Measurements from ENCODE around the gene RPS6KC1. TPM values are rescaled to one million over a fixed set of nuclear protein-coding genes. Genes with fewer than 3 reads are reported as not detected.
A peak's percentile ranks its signal among the peaks of the same experiment; 100 is the strongest.
"Not testable (repeated sequence)": the region's sequence is repeated elsewhere in the genome, so short reads cannot be mapped to it uniquely, and the experiment has no call there.

The RPS6KC1 gene
- total RNA-seq, 2 donors from 2014 or later = 8.7 to 13.0 TPM

DNA sequence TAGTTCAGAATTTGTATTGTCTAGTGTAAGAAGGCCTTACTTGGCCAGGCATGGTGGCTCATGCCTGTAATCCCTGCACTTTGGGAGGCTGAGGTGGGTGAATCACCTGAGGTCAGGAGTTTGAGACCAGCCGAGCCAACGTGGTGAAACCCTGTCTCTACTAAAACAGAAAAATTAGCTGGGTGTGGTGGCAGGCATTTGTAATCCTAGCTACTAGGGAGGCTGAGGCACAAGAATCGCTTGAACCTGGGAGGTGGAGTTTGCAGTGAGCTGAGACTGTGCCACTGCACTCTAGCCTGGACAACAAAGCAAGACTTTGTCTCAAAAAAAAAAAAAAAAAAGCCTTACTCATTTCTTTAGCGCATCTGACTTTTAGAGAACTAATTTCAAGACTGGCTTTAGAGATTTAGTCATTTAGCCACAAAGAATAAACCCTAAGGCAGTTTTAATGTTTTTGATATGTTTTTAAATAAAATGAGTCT is 66.7 kb downstream of the RPS6KC1 start:
- not testable (repeated sequence) for H3K9me3 Mint-ChIP-seq, H3K36me3 Mint-ChIP-seq
- DNase-seq (ENCODE audit: low spot score in 2 of 2) = peak in 1 of 2 donors; percentile 3
- peak; percentile 33 to 67 for ATAC-seq
- peak overlapping the region in 1 of 2 donors; percentile 72 for H3K27ac Mint-ChIP-seq

DNA sequence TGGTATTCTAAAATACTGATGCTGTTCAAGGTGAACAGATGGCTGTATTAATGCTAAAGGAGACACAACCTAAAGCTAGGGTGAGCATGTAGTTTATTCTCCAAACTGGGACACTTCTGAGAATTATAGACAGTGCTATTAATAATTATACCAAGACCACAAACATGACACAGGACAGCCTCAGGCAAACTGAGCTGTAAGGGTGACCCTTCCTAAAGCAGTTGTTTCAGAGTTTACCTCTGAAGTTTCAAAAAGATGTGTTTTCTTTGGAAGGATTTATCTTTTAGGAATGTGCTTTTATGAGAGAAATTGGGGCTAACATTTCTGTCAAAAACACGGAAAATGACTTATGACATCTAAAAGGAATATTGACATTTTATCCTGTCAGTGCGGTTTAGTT is 68.8 kb downstream of the RPS6KC1 start:
- Mint-ChIP-seq H3K9me3 (no peaks in the 10 kb centered on the region), H3K27ac (no peak overlapping the region), H3K36me3 (no peaks in the 10 kb centered on the region)
- ATAC-seq (no peak), DNase-seq (ENCODE audit: low spot score in 2 of 2) (no peak)

- Mint-ChIP-seq H3K27ac (no peak overlapping the region), H3K36me3 (no peaks in the 10 kb centered on the region), H3K9me3 (no peaks in the 10 kb centered on the region)
- no peak for DNase-seq (ENCODE audit: low spot score in 2 of 2)
- no peak for ATAC-seq
These were observed 69.3 kb downstream of the RPS6KC1 start for GRCh38 chr1:213120386-213120785.

DNA sequence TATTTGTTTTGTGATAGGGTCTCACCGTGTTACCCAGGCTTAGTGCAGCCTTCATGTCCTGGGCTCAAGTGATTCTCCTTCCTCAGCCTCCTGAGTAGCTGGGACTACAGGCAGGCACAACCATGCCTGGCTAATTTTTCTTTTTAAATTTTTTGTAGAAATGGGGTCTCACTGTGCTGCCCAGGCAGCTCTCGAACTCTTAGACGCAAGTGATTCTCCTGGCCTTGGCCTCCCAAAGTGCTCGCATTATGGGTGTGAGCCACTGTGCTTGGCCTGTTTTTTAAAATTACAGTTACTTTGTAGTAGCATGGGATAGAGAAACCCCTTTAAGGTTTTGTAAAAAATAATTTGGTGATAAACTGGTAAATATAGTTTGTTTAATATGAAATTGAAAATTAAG is 69.9 kb downstream of the RPS6KC1 start:
- H3K9me3 Mint-ChIP-seq = no peaks in the 10 kb centered on the region
- ATAC-seq = no peak
- no peak for DNase-seq (ENCODE audit: low spot score in 2 of 2)
- no peak overlapping the region for H3K27ac Mint-ChIP-seq
- no peaks in the 10 kb centered on the region for H3K36me3 Mint-ChIP-seq

- Mint-ChIP-seq H3K36me3 (no peaks in the 10 kb centered on the region), H3K9me3 (no peaks in the 10 kb centered on the region), H3K27ac (no peak overlapping the region)
- ATAC-seq = no peak
- DNase-seq (ENCODE audit: low spot score in 2 of 2) = no peak
These were observed 71.5 kb downstream of the RPS6KC1 start for GRCh38 chr1:213122514-213122929.

DNA sequence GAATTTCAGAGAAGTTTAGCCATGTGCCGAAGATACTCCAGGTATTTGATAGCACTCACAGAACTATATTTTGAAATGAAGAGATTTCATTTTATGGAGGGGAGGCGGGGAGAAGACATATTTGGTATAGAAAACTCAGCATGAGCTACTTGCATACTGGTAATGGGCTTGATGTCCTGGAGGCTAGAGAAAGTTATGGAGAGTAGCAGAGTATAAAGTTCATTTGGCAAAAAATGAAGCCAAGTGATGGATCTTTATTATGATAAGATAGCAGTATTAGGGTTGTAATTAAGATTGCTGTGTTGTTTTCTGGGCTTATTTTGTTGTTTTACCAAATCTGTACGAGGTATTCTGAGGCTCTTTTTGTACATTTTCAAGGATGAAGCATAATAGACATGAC is 72.0 kb downstream of the RPS6KC1 start:
- ATAC-seq = no peak
- Mint-ChIP-seq H3K36me3 (no peaks in the 10 kb centered on the region), H3K9me3 (no peaks in the 10 kb centered on the region), H3K27ac (no peak overlapping the region)
- no peak for DNase-seq (ENCODE audit: low spot score in 2 of 2)

DNA sequence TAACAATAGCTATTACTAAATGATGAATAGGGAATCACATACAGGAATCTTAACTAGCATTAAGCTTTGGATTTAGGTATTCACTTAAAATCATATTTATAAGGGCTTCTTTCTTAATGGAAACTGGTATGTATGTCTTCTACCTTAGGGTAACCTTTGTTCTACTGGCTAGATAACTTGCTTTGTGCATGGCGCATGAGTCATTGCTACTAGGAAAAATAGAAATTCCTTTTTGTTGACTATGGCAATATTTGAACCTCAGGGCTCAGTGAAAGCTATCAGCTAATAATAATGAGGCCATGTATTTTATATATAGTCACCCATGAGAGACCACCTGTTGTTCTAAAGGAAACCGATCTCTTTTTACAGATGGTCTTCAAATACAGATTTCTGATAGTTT is 72.5 kb downstream of the RPS6KC1 start:
- Mint-ChIP-seq H3K9me3 (no peaks in the 10 kb centered on the region), H3K27ac (no peak overlapping the region), H3K36me3 (no peaks in the 10 kb centered on the region)
- DNase-seq (ENCODE audit: low spot score in 2 of 2) (no peak), ATAC-seq (no peak)

DNA sequence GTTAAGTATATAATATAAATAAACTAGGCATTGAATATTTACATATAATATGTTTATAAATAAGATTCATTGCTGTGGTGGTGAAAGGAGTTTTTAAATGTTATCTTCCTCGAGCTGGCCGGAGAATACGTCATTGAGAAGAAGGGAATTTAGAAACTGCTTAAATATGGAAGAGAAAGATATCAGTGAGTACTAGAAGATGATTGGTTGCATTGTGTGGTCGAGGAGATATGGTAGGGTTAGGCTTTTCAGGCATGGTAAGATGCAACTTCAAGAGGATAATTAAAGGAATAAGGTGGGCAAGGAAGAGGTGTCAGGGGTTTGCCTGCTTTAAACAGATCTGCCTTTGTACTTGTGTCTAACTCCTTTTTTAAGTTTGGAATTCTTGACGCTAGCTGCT is 73.5 kb downstream of the RPS6KC1 start:
- Mint-ChIP-seq H3K9me3 (no peaks in the 10 kb centered on the region), H3K36me3 (no peaks in the 10 kb centered on the region), H3K27ac (no peak overlapping the region)
- ATAC-seq = no peak
- no peak for DNase-seq (ENCODE audit: low spot score in 2 of 2)

DNA sequence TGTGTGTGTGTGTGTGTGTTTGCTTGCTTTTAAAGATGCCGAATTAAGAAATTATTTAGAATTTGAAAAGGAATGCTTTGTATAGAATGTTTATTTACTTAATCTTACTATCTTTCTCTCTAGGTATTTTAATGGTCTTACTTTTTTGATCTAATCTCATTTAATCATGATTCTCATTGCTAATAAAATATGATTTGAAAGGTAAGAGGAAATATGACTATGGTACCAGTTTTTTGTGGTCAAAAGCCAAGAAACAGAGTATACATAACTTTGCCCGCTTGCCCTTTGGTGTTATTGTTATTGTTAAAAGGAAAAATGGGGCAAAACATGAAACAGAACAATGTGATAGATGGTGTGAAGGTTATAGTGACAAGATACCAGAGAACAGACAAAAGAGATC is 74.6 kb downstream of the RPS6KC1 start:
- Mint-ChIP-seq H3K36me3 (no peaks in the 10 kb centered on the region), H3K27ac (no peak overlapping the region), H3K9me3 (no peaks in the 10 kb centered on the region)
- no peak for ATAC-seq
- no peak for DNase-seq (ENCODE audit: low spot score in 2 of 2)

GRCh38 chr1:213127074-213127473 is 76.0 kb downstream of the RPS6KC1 start:
- no peak for DNase-seq (ENCODE audit: low spot score in 2 of 2)
- H3K27ac Mint-ChIP-seq = no peak overlapping the region
- H3K9me3 Mint-ChIP-seq = no peaks in the 10 kb centered on the region
- no peak for ATAC-seq
- H3K36me3 Mint-ChIP-seq = no peaks in the 10 kb centered on the region

DNA sequence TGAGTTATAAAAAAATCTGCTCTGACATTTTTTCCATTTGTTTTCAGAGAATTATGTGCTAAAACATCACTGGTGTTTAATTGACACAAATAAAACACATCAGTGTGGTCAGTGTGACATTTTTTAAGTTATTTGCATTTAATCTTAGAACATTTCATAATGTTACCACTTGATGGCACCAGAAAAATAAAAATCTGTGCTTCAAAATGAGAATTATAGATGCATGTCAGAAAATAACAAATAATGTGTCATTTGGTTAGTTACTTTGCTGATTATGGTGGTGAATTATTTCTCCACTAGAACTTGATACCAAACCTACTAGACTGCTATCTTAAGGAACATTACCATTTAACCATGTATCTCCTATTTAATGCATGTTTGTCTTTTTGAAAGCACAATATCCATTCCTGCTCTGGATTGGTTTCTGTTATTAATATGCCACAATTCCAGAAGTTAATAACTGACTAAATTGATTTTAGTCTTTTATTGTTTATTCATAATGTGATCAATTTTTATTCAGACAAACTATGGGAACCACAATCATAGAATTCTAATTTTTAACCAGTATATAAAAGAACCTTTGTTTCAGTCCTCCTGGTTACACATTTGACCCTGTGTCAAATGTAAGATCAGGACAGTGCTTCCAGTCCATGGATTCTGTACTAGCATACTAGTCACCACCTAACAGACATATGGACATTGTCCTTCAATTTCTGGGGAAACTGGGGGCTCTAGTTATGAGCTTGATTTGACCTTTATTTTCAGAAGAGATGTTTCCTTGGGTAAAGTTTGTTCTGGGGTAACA is 81.0 kb downstream of the RPS6KC1 start:
- no peak overlapping the region for H3K27ac Mint-ChIP-seq
- no peak for ATAC-seq

DNA sequence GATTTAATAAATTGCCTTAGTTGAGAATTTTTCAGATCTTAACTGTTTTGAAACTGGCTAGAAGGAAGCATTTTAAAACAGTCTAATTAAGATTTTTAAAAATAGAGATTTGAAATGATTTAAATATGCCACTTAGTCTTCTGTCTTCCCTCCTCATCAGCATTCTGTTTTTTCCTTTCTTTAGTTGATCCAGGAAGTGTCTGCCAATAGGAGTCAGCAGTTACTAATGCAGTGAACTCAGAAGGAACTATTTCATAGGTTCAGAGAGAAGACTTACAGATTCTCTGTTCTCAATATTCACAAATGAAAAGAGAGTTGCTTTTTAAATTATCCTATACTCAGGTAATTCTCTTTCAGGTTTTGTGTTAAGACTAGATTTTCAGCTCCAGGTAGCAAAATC is 84.5 kb downstream of the RPS6KC1 start:
- H3K36me3 Mint-ChIP-seq = peaks cover 0 to 17% of the 10 kb centered on the region in 2 donors
- H3K9me3 Mint-ChIP-seq = peaks cover 0 to 6% of the 10 kb centered on the region in 2 donors

More for the DNA sequence above, 81.0 kb downstream of the RPS6KC1 start:
- DNase-seq (ENCODE audit: low spot score in 2 of 2) = no peak
- Mint-ChIP-seq H3K36me3 (no peaks in the 10 kb centered on the region), H3K9me3 (no peaks in the 10 kb centered on the region)

GRCh38 chr1:213136190-213136917 is 85.3 kb downstream of the RPS6KC1 start:
- H3K27ac Mint-ChIP-seq = no peak overlapping the region
- ATAC-seq (no peak), DNase-seq (ENCODE audit: low spot score in 2 of 2) (no peak)
- peaks cover 0 to 6% of the 10 kb centered on the region in 2 donors for H3K9me3 Mint-ChIP-seq
- peaks cover 0 to 17% of the 10 kb centered on the region in 2 donors for H3K36me3 Mint-ChIP-seq

More for the DNA sequence above, 84.5 kb downstream of the RPS6KC1 start:
- ATAC-seq (no peak), DNase-seq (ENCODE audit: low spot score in 2 of 2) (no peak)
- no peak overlapping the region for H3K27ac Mint-ChIP-seq

DNA sequence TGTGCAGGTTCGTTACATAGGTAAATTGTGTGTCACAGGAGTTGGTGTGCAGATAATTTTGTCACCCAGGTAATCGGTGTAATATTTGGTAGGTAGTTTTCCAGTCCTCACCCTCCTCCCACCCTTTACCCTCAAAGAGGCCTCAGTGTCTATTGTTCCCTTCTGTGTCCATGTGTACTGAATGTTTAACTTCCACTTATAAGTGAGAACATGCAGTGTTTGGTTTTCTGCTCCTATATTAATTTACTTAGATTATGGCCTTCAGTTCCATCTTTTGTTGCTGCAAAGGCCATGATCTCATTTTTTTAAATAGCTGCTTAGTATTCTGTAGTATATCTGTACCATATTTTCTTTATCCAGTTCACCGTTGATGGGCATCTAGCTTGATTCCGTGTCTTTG is 87.3 kb downstream of the RPS6KC1 start:
- H3K9me3 Mint-ChIP-seq = peaks cover 0 to 6% of the 10 kb centered on the region in 2 donors
- DNase-seq (ENCODE audit: low spot score in 2 of 2) (no peak), ATAC-seq (no peak)
- peaks cover 0 to 17% of the 10 kb centered on the region in 2 donors for H3K36me3 Mint-ChIP-seq
- no peak overlapping the region for H3K27ac Mint-ChIP-seq

DNA sequence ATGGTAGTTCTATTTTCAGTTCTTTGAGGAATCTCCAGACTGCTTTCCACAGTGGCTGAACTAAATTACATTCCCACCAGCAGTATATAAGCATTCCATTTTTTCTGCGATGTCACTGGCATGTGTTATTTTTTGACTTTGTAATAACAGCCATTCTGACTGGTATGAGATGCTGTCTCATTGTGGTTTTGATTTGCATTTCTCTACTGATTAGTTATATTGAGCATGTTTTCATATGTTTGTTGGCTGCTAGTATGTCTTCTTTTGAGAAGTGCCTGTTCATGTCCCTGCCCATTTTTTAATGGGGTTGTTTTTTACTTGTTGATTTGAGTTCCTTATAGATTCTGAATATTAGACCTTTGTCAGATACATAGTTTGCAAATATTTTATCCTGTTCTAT is 87.9 kb downstream of the RPS6KC1 start:
- ATAC-seq = no peak
- no peak overlapping the region for H3K27ac Mint-ChIP-seq
- H3K36me3 Mint-ChIP-seq = peaks cover 0 to 17% of the 10 kb centered on the region in 2 donors
- no peak for DNase-seq (ENCODE audit: low spot score in 2 of 2)
- peaks cover 0 to 6% of the 10 kb centered on the region in 2 donors for H3K9me3 Mint-ChIP-seq

GRCh38 chr1:213148905-213149304 is 97.9 kb downstream of the RPS6KC1 start:
- DNase-seq (ENCODE audit: low spot score in 2 of 2) (no peak), ATAC-seq (no peak)
- H3K27ac Mint-ChIP-seq = no peak overlapping the region
- peaks cover 9 to 12% of the 10 kb centered on the region in 2 donors for H3K9me3 Mint-ChIP-seq
- peaks cover 17 to 31% of the 10 kb centered on the region in 2 donors for H3K36me3 Mint-ChIP-seq

DNA sequence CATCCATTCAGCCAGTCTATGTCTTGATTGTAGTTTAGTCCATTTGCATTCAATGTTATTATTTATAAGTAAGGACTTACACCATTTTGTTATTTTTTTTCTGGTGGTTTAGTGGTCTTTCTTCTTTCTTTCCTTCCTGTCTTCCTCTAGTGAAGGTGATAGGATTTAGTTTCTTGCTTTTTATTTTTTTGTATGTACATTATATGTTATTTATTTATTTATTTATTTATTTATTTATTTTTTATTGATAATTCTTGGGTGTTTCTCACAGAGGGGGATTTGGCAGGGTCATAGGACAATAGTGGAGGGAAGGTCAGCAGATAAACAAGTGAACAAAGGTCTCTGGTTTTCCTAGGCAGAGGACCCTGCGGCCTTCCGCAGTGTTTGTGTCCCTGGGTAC is 99.0 kb downstream of the RPS6KC1 start:
- peaks cover 9 to 12% of the 10 kb centered on the region in 2 donors for H3K9me3 Mint-ChIP-seq
- not testable (repeated sequence) for ATAC-seq; H3K27ac Mint-ChIP-seq; DNase-seq (ENCODE audit: low spot score in 2 of 2)
- peaks cover 17 to 41% of the 10 kb centered on the region in 2 donors for H3K36me3 Mint-ChIP-seq
